ENCODE results near the gene STAT3. TPM values are rescaled to one million over a fixed set of nuclear protein-coding genes. Genes with fewer than 3 reads are reported as not detected.

STAT3 gene
- total RNA-seq, 6 experiments from 2014 or later = 65.3 to 74.5 (median 68.8) TPM

DNA sequence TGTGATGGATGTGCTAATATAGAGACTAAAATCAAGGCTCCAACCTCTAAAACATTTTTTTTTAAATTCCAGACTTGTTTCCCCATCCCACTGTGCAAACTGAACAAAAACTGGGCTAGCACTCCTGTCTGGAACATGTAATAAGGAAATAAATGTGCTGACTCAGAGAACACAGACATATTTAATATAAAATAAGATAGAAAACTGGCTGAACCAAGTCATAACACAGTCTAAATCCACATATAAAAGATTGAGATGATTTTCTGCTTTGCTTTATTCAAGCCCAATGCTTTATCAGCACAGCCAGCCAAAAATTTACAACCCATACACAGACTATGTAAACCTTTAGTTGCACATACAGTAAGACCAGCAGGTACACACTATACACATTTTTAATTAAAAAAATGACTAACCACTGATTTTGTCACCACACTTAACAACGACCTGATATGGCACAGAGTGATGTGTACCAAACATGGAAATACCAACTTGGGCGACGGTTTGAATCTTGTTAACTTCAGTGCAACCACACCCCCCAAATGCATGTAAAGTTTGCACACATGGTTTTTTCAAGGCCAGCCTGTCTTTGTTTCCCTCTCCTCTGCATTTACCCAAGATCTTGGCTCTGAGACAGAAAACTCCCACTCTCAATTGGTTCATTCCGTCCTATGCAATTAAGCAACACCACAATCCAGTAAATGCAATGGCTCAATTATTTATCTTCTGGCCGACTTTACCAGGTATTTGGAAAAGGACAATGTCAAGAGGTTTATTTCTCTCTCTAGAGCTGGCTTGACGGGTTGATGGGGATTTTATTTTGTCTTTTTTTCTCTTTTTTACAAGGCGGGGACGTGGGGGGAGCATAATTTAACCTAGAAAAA, 1.2 kb downstream of the STAT3 start:
- Mint-ChIP-seq H3K4me3 (peak overlapping the region; percentile 99), H3K9me3 (no peaks in the 10 kb centered on the region), H3K36me3 (ENCODE audit: low read depth) (peaks cover 9% of the 10 kb centered on the region), H3K27me3 (ENCODE audit: insufficient read depth) (peaks cover 3% of the 10 kb centered on the region; the same call in 1 of the 2 replicates), H3K4me1 (ENCODE audit: low read depth) (peaks cover 35% of the 10 kb centered on the region), H3K27ac (peak overlapping the region; percentile 93)
- TF ChIP-seq, protein P1, sequence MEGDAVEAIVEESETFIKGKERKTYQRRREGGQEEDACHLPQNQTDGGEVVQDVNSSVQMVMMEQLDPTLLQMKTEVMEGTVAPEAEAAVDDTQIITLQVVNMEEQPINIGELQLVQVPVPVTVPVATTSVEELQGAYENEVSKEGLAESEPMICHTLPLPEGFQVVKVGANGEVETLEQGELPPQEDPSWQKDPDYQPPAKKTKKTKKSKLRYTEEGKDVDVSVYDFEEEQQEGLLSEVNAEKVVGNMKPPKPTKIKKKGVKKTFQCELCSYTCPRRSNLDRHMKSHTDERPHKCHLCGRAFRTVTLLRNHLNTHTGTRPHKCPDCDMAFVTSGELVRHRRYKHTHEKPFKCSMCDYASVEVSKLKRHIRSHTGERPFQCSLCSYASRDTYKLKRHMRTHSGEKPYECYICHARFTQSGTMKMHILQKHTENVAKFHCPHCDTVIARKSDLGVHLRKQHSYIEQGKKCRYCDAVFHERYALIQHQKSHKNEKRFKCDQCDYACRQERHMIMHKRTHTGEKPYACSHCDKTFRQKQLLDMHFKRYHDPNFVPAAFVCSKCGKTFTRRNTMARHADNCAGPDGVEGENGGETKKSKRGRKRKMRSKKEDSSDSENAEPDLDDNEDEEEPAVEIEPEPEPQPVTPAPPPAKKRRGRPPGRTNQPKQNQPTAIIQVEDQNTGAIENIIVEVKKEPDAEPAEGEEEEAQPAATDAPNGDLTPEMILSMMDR (IDR thresholded peaks at IDR 0.05) = no peak
- DNase-seq = no peak

DNA sequence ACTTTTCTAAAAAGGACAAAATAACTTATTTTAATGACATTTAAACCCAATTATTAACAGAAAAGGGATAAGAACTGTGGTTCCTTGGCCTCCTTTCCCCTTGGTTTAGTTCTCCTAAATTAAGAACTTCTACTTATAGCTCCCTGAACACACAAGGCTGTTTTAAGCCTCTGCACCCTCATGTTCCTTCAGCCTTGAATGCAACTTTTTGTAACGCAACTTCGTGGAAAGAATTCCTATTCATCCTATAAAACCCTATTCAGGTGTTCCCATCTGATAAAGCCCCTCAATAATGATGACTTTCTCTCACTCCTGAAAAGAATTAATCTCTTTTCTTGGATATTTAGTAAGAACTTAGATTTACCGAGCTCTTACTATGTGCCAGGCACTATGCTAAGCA, 6.3 kb downstream of the STAT3 start:
- no peaks in the 10 kb centered on the region for H3K9me3 Mint-ChIP-seq
- TF ChIP-seq, protein P1 (IDR thresholded peaks at IDR 0.05) = no peak

DNA sequence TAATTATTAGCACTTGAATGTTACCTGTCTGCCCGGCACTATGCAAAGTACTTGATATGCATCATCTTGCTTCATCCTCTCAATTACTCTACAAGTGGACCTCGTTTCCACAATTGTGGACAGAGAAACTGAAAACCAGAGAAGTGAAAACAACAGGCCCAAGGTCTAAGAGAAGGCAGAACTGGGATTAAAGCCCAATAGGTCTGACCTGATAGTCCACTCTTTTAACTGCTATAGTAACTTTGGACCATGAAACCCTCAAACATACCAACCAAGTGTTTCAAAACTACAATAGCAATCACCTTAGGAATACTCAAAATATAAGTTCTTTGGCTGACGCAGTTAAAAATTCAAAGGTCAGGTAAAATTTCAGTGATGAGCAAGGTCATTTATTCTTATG, 7.3 kb downstream of the STAT3 start:
- Mint-ChIP-seq H3K36me3 (ENCODE audit: low read depth) (peaks cover 4% of the 10 kb centered on the region; the same call in 1 of the 2 replicates), H3K4me3 (no peak overlapping the region)
- TF ChIP-seq, protein P1 (IDR thresholded peaks at IDR 0.05) = no peak

More for the DNA sequence above, 6.3 kb downstream of the STAT3 start:
- H3K4me3 Mint-ChIP-seq = no peak overlapping the region
- DNase-seq = no peak
- peaks cover 40% of the 10 kb centered on the region for H3K4me1 Mint-ChIP-seq (ENCODE audit: low read depth)
- no peak overlapping the region for H3K27ac Mint-ChIP-seq
- H3K36me3 Mint-ChIP-seq (ENCODE audit: low read depth) = peaks cover 9% of the 10 kb centered on the region
- peaks cover 2% of the 10 kb centered on the region; the same call in 1 of the 2 replicates for H3K27me3 Mint-ChIP-seq (ENCODE audit: insufficient read depth)

DNA sequence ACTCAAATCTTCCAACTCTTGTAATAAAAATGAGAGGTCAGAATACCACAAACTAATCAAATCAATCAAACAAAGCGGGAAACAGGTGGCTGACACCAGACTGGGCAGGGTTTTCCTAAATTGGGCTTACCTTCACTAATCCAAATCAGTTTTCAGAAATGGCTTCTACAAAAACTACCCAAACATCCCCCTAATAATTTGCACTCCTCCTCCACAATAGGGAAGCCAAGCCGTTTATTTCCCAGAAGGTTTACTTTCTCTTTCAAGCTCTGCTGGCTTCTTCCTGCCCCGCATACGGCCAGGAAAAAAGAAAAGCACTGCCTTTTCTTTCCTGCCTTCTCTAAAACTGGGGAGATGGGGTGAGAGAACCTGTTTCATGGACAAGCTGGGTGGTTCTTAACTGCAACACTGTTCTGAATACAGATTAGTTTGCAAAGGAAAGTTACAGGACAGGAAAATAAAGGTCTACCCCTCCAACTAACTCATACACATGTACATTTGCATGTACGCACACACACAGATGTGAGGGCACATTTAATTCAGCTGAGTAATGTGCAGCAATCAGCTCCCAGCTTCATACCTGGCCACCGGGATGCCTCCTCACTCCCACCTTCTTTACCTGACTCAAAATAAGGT, 9.2 kb downstream of the STAT3 start:
- no peak for DNase-seq
- no peaks in the 10 kb centered on the region for H3K9me3 Mint-ChIP-seq
- peaks cover 4% of the 10 kb centered on the region; the same call in 1 of the 2 replicates for H3K36me3 Mint-ChIP-seq (ENCODE audit: low read depth)
- H3K4me1 Mint-ChIP-seq (ENCODE audit: low read depth) = peaks cover 32% of the 10 kb centered on the region
- TF ChIP-seq, protein P1 (IDR thresholded peaks at IDR 0.05) = no peak
- peak overlapping the region; percentile 82 for H3K4me3 Mint-ChIP-seq
- peak overlapping the region; percentile 79 for H3K27ac Mint-ChIP-seq
- peaks cover 2% of the 10 kb centered on the region; the same call in 1 of the 2 replicates for H3K27me3 Mint-ChIP-seq (ENCODE audit: insufficient read depth)

More for the DNA sequence above, 7.3 kb downstream of the STAT3 start:
- no peak overlapping the region for H3K27ac Mint-ChIP-seq
- no peaks in the 10 kb centered on the region for H3K9me3 Mint-ChIP-seq
- peaks cover 2% of the 10 kb centered on the region; the same call in 1 of the 2 replicates for H3K27me3 Mint-ChIP-seq (ENCODE audit: insufficient read depth)
- DNase-seq = no peak
- H3K4me1 Mint-ChIP-seq (ENCODE audit: low read depth) = peaks cover 32% of the 10 kb centered on the region

DNA sequence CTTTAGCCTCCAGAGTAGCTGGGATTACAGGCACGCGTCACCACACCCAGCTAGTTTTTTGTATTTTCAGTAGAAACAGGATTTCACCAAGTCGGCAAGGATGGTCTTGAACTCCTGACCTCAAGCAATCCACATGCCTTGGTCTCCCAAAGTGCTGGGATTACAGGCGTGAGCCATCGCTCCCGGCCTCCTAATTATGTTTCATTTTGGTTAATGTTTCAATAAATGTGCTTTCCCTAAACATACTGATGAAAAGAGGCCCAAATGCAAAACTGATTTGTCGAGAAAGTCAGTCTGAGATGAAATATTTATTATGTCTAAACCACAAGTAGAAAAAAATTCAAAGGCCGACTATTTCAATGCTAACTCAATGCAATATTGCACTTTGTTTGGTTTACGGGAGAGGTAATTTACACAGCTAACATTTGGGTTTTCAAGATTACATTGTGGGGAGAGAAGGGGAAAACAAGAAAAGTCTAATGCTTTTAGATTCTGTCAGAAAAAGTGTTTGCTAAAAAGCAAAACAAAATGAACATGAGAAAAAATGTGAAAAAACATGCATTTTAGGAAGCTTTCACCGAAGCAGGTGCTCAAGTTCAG, 9.8 kb downstream of the STAT3 start:
- H3K27me3 Mint-ChIP-seq (ENCODE audit: insufficient read depth) = peaks cover 2% of the 10 kb centered on the region; the same call in 1 of the 2 replicates
- no peak for DNase-seq
- H3K27ac Mint-ChIP-seq = peak overlapping the region; percentile 79
- peaks cover 32% of the 10 kb centered on the region for H3K4me1 Mint-ChIP-seq (ENCODE audit: low read depth)
- peaks cover 4% of the 10 kb centered on the region; the same call in 1 of the 2 replicates for H3K36me3 Mint-ChIP-seq (ENCODE audit: low read depth)
- H3K4me3 Mint-ChIP-seq = peak overlapping the region; percentile 82
- TF ChIP-seq, protein P1 (IDR thresholded peaks at IDR 0.05) = no peak
- no peaks in the 10 kb centered on the region for H3K9me3 Mint-ChIP-seq
